HG03432 (cell line): ENCODE measurements around the gene FMO3.

ENCODE experiments used
- ATAC-seq: cut with Tn5 transposase; IDR thresholded peaks from one replicate; pipeline ENCODE4 v1.9.1; 2021; ENCODE audit warnings: mild to moderate bottlenecking, moderate library complexity; ENCODE audit not compliant: unreplicated experiment

Gene FMO3

GRCh38 chr1:171155484-171155883 is 64.8 kb downstream of the FMO3 start:
- ATAC-seq: no peak

GRCh38 chr1:171158096-171158495 is 67.4 kb downstream of the FMO3 start:
- ATAC-seq: no peak

- ATAC-seq: no peak
Measured at GRCh38 chr1:171158551-171158950, 67.8 kb downstream of the FMO3 start.

- ATAC-seq: no peak
Measured at GRCh38 chr1:171159148-171159547, 68.4 kb downstream of the FMO3 start.

- peak; percentile 81 for ATAC-seq
Measured at GRCh38 chr1:171160211-171160610, 69.5 kb downstream of the FMO3 start.

GRCh38 chr1:171160639-171161354 is 70.1 kb downstream of the FMO3 start:
- peak; percentile 16 for ATAC-seq

GRCh38 chr1:171161431-171161830 is 70.7 kb downstream of the FMO3 start:
- ATAC-seq: no peak

GRCh38 chr1:171166361-171166760 is 75.7 kb downstream of the FMO3 start:
- no peak for ATAC-seq
